Skin epidermis (tissue), 12 donors: ENCODE data around the gene PSME1.
A peak's percentile ranks its signal among the peaks of the same experiment; 100 is the strongest.

Experiments
- H3K27ac ChIP-seq, 21 experiments: fragments of 200-600 bp; sonication (generic) in 11 of 21; one replicate each; pipeline ENCODE4 v1.5.0; 2020; ENCODE audit warnings: mild to moderate bottlenecking in 3 of 21, inconsistent platforms in 2 of 21, moderate library complexity in 2 of 21
- H3K4me3 ChIP-seq, 7 experiments: fragments of 200-600 bp; sonication (generic) in 2 of 7; one replicate each; pipeline ENCODE4 v1.5.0; 2020; ENCODE audit warnings: inconsistent platforms in 2 of 7, mild to moderate bottlenecking in 2 of 7, moderate library complexity in 1 of 7

The PSME1 gene

DNA sequence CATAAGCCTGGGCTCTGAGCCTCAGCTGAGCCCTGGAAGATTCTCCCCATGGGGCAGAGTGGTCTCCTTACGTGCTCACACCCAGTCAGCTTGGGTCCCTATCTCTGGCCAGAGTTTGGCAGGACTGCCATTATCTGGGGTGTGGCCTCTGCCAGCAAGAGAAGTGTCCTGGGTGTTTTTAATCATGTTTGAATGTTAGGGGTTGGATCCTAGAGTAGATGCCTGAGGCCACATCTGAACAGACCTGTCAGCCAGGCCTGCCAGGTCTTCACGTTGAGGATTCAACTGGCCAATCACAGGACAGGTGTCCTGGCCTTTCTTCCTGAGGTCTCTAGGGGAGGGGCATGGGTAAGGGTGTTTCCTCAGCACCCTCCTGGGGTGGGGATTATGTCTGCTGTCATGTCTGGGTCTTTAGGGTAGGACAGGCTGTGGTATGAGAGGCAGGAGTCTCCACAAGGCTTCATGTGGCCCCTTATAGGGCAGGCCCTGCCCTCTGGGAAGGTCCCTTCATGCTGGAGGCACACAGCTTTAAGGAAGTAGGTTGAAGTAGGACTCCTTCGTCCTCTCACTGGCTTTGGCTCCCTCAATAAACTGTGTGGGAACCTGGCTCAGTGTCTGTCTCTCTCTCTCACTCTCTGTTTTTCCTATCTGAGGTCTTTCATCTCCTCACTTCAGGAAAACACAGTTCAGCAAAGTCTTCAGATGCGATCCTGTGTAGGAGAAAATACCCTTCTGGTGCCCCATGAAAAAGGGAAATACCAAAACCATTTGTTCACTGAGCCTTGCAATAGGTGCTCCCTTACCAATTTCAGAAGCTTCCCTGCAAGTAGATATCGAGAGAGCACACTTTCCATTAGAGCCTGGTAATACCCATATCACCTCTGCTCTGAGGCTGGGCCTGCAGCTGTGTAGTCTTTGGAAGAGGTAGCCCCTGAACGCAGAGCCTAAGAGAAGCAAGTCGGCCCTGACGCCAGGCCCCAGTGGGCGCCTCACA, 12.3 kb upstream of the PSME1 start:
- H3K27ac ChIP-seq: peak overlapping the region in 1 of 21 experiments; percentile 55
- H3K4me3 ChIP-seq: no peak overlapping the region

- H3K27ac ChIP-seq: no peak overlapping the region
- H3K4me3 ChIP-seq: no peak overlapping the region
Observed at GRCh38 chr14:24126939-24127338, 9.1 kb upstream of the PSME1 start.

GRCh38 chr14:24127673-24128072, 8.3 kb upstream of the PSME1 start:
- Histone ChIP-seq H3K27ac (no peak overlapping the region), H3K4me3 (no peak overlapping the region)

DNA sequence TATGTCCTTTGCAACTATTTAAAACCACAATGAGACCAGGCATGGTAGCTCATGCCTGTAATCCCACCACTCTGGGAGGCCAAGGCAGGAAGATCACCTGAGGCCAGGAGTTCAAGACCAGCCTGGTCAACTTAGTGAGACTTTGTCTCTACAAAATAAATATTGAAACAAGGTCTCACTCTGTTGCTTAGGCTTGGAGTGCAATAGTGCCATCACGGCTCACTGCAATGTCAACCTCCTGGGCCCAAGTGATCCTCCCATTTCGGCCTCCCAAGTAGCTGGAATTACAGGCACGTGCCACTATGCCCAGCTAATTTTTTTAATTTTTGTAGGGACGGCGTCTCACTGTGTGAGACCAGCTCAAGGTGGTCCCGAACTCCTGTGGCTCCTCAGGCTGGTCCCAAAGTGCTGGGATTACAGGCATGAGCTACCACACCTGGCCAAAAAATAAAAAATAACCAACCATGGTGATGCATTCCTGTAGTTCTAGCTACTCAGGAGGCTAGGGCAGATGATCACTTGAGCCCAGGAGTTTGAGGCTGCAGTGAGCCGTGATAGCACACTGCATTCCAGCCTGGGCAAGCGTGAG, 6.5 kb upstream of the PSME1 start:
- H3K4me3 ChIP-seq: no peak overlapping the region
- H3K27ac ChIP-seq: no peak overlapping the region

DNA sequence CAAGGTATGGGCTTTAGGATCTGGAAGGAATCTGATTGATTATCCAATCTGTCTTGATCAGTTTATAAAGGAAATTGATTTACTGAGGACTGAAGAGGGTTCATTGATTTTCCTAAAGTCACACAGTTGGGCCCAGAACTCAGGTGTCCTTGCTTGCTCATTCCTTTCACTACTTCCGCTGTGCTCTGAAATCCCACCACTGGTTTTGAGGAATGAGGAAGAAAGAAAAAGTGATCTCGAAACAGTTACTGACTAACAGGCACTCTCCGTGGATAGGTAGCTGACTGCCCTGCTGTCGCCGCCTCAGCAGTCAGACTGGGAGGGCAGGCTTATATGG, 5.6 kb upstream of the PSME1 start, which contains the start of gene FITM1:
TSS of gene FITM1 (plus strand) at position 280 of the 337 bp plus-strand sequence. CDS start 905 bp downstream, outside the sequence.
- no peak within 1 kb of the TSS for H3K4me3 ChIP-seq
- H3K27ac ChIP-seq: peak within 1 kb of the TSS in 1 of 21 experiments; percentile 14

DNA sequence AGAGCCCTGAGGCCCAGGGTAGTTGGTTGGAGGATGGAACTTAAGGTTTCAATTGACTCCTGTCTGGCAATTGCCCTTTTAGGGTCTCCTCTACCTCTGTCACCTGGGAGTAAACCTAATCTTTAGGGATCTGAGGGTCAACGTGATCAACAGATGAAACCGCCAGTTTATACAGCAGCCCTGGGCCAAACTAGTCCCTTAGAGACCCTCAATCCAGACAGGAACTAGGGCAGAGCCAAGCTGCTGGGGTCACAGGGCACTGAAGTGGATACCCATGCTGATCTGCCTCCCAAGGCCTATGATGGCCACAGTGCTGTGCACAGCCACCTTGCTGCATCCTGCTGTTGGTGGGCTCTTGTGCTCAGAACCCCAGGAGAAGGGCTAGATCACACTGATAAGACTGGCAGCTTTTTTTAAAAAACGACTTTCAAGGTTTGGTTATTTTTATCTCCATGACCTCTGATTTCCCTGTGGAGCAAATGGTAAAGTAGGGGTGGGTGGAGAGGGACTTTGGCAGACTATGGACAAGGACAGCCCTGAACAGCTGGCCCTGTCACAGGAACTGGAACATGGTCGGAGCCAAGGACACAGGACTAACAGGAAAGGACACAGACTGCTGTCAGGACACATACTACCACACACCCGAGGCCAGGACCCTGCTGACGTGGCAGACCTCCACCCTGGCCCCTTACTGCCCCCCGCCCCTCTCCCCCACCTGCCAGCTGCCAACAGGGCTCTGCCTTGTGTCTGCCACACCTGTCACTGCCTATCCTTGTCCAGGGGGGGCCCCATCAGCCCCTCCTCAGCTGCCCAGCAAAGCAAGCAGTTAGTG, 5.1 kb upstream of the PSME1 start:
- peak overlapping the region in 1 of 21 experiments; percentile 14 for H3K27ac ChIP-seq
- no peak overlapping the region for H3K4me3 ChIP-seq

- H3K27ac ChIP-seq: peak overlapping the region in 5 of 21 experiments; percentile 14 to 55 (median 37)
- no peak overlapping the region for H3K4me3 ChIP-seq
Observed at GRCh38 chr14:24131549-24131966, 4.4 kb upstream of the PSME1 start.

GRCh38 chr14:24132061-24132685, 3.8 kb upstream of the PSME1 start:
- no peak overlapping the region for H3K4me3 ChIP-seq
- peak overlapping the region in 12 of 21 experiments; percentile 18 to 74 (median 37) for H3K27ac ChIP-seq

DNA sequence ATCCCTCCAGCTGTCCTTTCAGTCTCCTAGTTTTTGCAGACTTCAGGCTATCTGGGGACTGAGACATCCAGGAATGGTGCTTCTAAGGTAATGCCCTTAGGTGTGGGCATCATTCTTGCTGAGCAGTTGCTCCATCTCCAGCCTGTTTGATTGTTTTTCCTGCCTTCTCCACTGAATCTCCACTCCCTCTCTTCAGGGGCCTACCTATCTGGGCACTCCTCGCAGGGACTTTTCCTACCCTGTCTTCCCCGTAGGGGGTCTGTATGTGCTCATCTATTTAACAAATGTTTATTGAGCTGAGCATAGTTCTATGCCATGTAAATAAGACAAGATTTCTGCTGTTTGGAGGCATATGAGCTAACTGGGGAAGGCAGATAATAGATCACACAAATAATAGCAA, 3.0 kb upstream of the PSME1 start:
- Histone ChIP-seq H3K4me3 (no peak overlapping the region), H3K27ac (peak overlapping the region in 5 of 21 experiments; percentile 20 to 55 (median 37))

DNA sequence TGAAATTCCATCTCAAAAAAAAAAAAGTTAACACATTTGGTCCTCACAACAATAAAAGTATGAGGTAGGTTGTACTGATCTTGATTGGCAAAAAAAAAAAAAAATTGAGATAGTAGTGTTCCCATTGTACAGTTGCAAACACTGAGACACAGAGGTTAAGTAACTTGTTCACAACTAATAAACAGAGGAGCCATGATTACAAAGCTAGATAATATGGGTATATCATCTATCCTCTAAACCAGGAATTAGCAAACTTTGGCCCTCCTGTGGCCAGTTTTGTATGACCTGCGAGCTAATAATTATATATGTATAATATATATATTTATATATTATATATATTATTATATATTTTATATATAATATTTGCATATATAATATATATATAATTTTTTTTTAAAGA, 2.3 kb upstream of the PSME1 start:
- Histone ChIP-seq H3K27ac (no peak overlapping the region), H3K4me3 (no peak overlapping the region)

- Histone ChIP-seq H3K4me3 (peak overlapping the region; percentile 63 to 100 (median 96)), H3K27ac (peak overlapping the region in 20 of 21 experiments; percentile 50 to 100 (median 96))
Observed at GRCh38 chr14:24135584-24135833, 485 bp upstream of the PSME1 start.

GRCh38 chr14:24136684-24137528, 912 bp downstream of the PSME1 start:
- Histone ChIP-seq H3K27ac (peak overlapping the region; percentile 89 to 100 (median 96)), H3K4me3 (peak overlapping the region; percentile 63 to 100 (median 96))

DNA sequence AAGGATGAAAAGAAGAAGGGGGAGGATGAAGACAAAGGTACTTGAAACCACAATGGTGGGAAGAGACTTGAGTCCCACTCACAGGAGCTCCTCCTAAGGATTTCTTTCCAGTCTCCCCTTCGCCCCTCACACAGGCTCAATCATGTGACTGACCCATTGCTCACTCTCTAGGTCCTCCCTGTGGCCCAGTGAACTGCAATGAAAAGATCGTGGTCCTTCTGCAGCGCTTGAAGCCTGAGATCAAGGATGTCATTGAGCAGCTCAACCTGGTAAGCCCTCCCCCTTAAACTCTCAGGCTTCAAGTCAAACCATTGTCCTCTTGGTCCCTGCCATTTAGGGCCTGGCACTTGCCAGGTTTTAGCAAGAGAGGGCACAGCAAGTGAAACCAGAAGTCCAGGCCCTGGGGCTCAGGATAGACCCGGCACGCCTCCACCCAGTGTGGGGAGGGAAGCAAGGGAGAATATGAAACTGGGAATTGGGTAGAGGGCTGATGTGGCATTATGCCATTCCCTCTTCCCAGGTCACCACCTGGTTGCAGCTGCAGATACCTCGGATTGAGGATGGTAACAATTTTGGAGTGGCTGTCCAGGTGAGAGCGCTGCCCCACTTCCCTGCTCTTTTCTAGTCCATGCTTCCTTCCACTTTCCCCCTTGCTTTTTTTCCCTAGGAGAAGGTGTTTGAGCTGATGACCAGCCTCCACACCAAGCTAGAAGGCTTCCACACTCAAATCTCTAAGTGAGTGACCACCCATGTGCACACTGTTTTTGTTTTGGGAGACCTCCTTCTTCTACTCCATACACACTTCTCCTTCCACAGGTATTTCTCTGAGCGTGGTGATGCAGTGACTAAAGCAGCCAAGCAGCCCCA, 1.8 kb downstream of the PSME1 start:
- Histone ChIP-seq H3K4me3 (no peak overlapping the region), H3K27ac (peak overlapping the region in 9 of 21 experiments; percentile 89 to 100 (median 96))

GRCh38 chr14:24138396-24139271, 2.6 kb downstream of the PSME1 start:
- H3K4me3 ChIP-seq: no peak overlapping the region
- H3K27ac ChIP-seq: peak overlapping the region in 5 of 21 experiments; percentile 7 to 28 (median 9)

GRCh38 chr14:24139272-24139934, 3.4 kb downstream of the PSME1 start:
- H3K27ac ChIP-seq: peak overlapping the region in 5 of 21 experiments; percentile 13 to 95 (median 55)

More at GRCh38 chr14:24139272-24139934, 3.4 kb downstream of the PSME1 start:
- H3K4me3 ChIP-seq: no peak overlapping the region
